ENCODE data around the gene MGA. TPM values are rescaled to one million over a fixed set of nuclear protein-coding genes. Genes with fewer than 3 reads are reported as not detected.

Gene MGA
- total RNA-seq, 6 donors from 2014 or later: 22.8 to 54.5 (median 33.4) TPM

GRCh38 chr15:41688671-41689070, 28.5 kb downstream of the MGA start:
- H3K9me3 ChIP-seq: no peaks in the 10 kb centered on the region
- no peak for ATAC-seq (ENCODE audit: low FRiP score in 2 of 2)
- H3K36me3 ChIP-seq: no peaks in the 10 kb centered on the region
- H3K27ac ChIP-seq: no peak overlapping the region
- no peak for TF ChIP-seq EP300 (IDR thresholded peaks at IDR 0.05)
- peaks cover 14 to 22% (median 17%) of the 10 kb centered on the region in 4 donors for H3K4me1 ChIP-seq
- no peak for DNase-seq
- H3K4me3 ChIP-seq: no peak overlapping the region
- WGBS, 2 donors: 66 to 86% methylated on average over 2 of the region's 2 CpGs
- H3K27me3 ChIP-seq: no peaks in the 10 kb centered on the region

GRCh38 chr15:41689083-41689482, 28.9 kb downstream of the MGA start:
- DNase-seq (no peak), ATAC-seq (ENCODE audit: low FRiP score in 2 of 2) (no peak)
- 89 to 100% methylated on average over 1 of the region's 1 CpG for WGBS, 2 donors
- Histone ChIP-seq H3K4me1 (peaks cover 14 to 22% (median 17%) of the 10 kb centered on the region in 4 donors), H3K27ac (no peak overlapping the region), H3K9me3 (no peaks in the 10 kb centered on the region), H3K27me3 (no peaks in the 10 kb centered on the region), H3K36me3 (no peaks in the 10 kb centered on the region), H3K4me3 (no peak overlapping the region)
- TF ChIP-seq EP300 (IDR thresholded peaks at IDR 0.05): no peak
- TF ChIP-seq POLR2A (IDR thresholded peaks at IDR 0.05): no peak
- TF ChIP-seq POLR2AphosphoS5 (IDR thresholded peaks at IDR 0.05): no peak
- no peak for TF ChIP-seq CTCF (IDR thresholded peaks at IDR 0.05)

- TF ChIP-seq POLR2AphosphoS5 (IDR thresholded peaks at IDR 0.05): no peak
- no peak for TF ChIP-seq POLR2A (IDR thresholded peaks at IDR 0.05)
- no peak for TF ChIP-seq EP300 (IDR thresholded peaks at IDR 0.05)
- no peak for TF ChIP-seq CTCF (IDR thresholded peaks at IDR 0.05)
- H3K27ac ChIP-seq: no peak overlapping the region
- no peak overlapping the region for H3K4me3 ChIP-seq
- H3K9me3 ChIP-seq: no peaks in the 10 kb centered on the region
- ATAC-seq (ENCODE audit: low FRiP score in 2 of 2) (no peak), DNase-seq (no peak)
- H3K4me1 ChIP-seq: peaks cover 14 to 22% (median 17%) of the 10 kb centered on the region in 4 donors
- 76 to 78% methylated on average over 1 of the region's 1 CpG for WGBS, 2 donors
- H3K27me3 ChIP-seq: no peaks in the 10 kb centered on the region
- no peaks in the 10 kb centered on the region for H3K36me3 ChIP-seq
These were observed 29.6 kb downstream of the MGA start for GRCh38 chr15:41689834-41690233.

GRCh38 chr15:41690636-41691035, 30.4 kb downstream of the MGA start:
- no peak overlapping the region for H3K27ac ChIP-seq
- H3K9me3 ChIP-seq: no peaks in the 10 kb centered on the region
- H3K36me3 ChIP-seq: no peaks in the 10 kb centered on the region
- DNase-seq (peak in 1 of 2 donors; percentile 25), ATAC-seq (ENCODE audit: low FRiP score in 2 of 2) (peak in 1 of 2 donors; percentile 37)
- peaks cover 15 to 24% (median 20%) of the 10 kb centered on the region in 4 donors for H3K4me1 ChIP-seq
- 21 to 63% methylated on average over 1 of the region's 1 CpG for WGBS, 2 donors
- no peak for TF ChIP-seq CTCF (IDR thresholded peaks at IDR 0.05)
- no peak for TF ChIP-seq POLR2A (IDR thresholded peaks at IDR 0.05)
- H3K4me3 ChIP-seq: no peak overlapping the region
- H3K27me3 ChIP-seq: no peaks in the 10 kb centered on the region

GRCh38 chr15:41691471-41691870, 31.3 kb downstream of the MGA start:
- WGBS, 2 donors: 71 to 76% methylated on average over 2 of the region's 2 CpGs
- TF ChIP-seq POLR2AphosphoS5 (IDR thresholded peaks at IDR 0.05) (no peak), POLR2A (IDR thresholded peaks at IDR 0.05) (no peak), EP300 (IDR thresholded peaks at IDR 0.05) (no peak), CTCF (IDR thresholded peaks at IDR 0.05) (no peak)

More at GRCh38 chr15:41691471-41691870, 31.3 kb downstream of the MGA start:
- DNase-seq: no peak
- Histone ChIP-seq H3K27ac (no peak overlapping the region), H3K9me3 (no peaks in the 10 kb centered on the region), H3K4me1 (peaks cover 19 to 32% (median 27%) of the 10 kb centered on the region in 4 donors), H3K4me3 (no peak overlapping the region), H3K27me3 (no peaks in the 10 kb centered on the region), H3K36me3 (peaks cover 0 to under 1% (median 0%) of the 10 kb centered on the region in 4 donors)
- ATAC-seq (ENCODE audit: low FRiP score in 2 of 2): no peak

Data from upper lobe of left lung (tissue), 6 donors.